Measurements from ENCODE around the gene RC3H1. TPM values are rescaled to one million over a fixed set of nuclear protein-coding genes. Genes with fewer than 3 reads are reported as not detected.

The RC3H1 gene
- total and polyA plus RNA-seq, 2 of the 13 experiments (the other 11 are each of a cell fraction or from before 2014, with no cell fraction given), result 11.2 to 19.6 TPM

- TF ChIP-seq STAG1 (CRISPR knock-in tag; IDR thresholded peaks at IDR 0.05) (peak; percentile 17; the same call in 1 of the 2 replicates), RBM39 (IDR thresholded peaks at IDR 0.05; ENCODE audit: low read depth, low read length, poor library complexity, severe bottlenecking) (no peak), SNAPC5 (CRISPR knock-in tag; IDR thresholded peaks at IDR 0.05; ENCODE audit: borderline replicate concordance) (no peak), AHDC1 (CRISPR knock-in tag; IDR thresholded peaks at IDR 0.05; ENCODE audit: borderline replicate concordance) (peak; percentile 25; the same call in 1 of the 2 replicates), ZNF234 (CRISPR knock-in tag; conservative IDR thresholded peaks at IDR 0.05) (no peak), ZNF746 (CRISPR knock-in tag; IDR thresholded peaks at IDR 0.05) (no peak), HOXA5 (CRISPR knock-in tag; IDR thresholded peaks at IDR 0.05) (no peak), ZGPAT (CRISPR knock-in tag; IDR thresholded peaks at IDR 0.05) (no peak), ZMAT5 (CRISPR knock-in tag; IDR thresholded peaks at IDR 0.05; ENCODE audit: borderline replicate concordance, low read depth) (no peak), ZBTB21 (CRISPR knock-in tag; IDR thresholded peaks at IDR 0.05) (no peak), KAT8 (CRISPR knock-in tag; IDR thresholded peaks at IDR 0.05) (no peak), KDM4B (CRISPR knock-in tag; IDR thresholded peaks at IDR 0.05) (no peak), ZNF281 (CRISPR knock-in tag; IDR thresholded peaks at IDR 0.05; ENCODE audit: borderline replicate concordance) (no peak), JARID2 (CRISPR knock-in tag; IDR thresholded peaks at IDR 0.05; ENCODE audit: insufficient replicate concordance) (no peak), POLR2A (IDR thresholded peaks at IDR 0.05; ENCODE audit: insufficient read depth in 1 of 2, low read depth in 2 of 2, low read length in 2 of 2) (peak; percentile 54 to 59; a peak in 2 of 4 replicates), NCOA2 (CRISPR knock-in tag; IDR thresholded peaks at IDR 0.05) (no peak)
These were observed 96.6 kb downstream of the RC3H1 start (continued) for GRCh38 chr1:173925306-173926242.

All from HepG2 (cell line).